Glomerular visceral epithelial cell (primary cell): ENCODE data around the gene CD109.
"Not testable (repeated sequence)": the region's sequence is repeated elsewhere in the genome, so short reads cannot be mapped to it uniquely, and the experiment has no call there.

Source experiments
- DNase-seq: peaks from one replicate; pipeline ENCODE4 v3.0.0-alpha.2; 2016; ENCODE audit errors: extremely low spot score

The CD109 gene

GRCh38 chr6:73784726-73785505 is 88.9 kb downstream of the CD109 start:
- no peak for DNase-seq

GRCh38 chr6:73790574-73790973 is 94.6 kb downstream of the CD109 start:
- no peak for DNase-seq

GRCh38 chr6:73791336-73791735 is 95.3 kb downstream of the CD109 start:
- no peak for DNase-seq

GRCh38 chr6:73792738-73793137 is 96.7 kb downstream of the CD109 start:
- no peak for DNase-seq

- DNase-seq = no peak
Measured at GRCh38 chr6:73796881-73797280, 100.9 kb downstream of the CD109 start.

- no peak for DNase-seq
Measured at GRCh38 chr6:73797861-73798260, 101.9 kb downstream of the CD109 start.

GRCh38 chr6:73798592-73798991 is 102.6 kb downstream of the CD109 start:
- DNase-seq = peak; percentile 78

GRCh38 chr6:73800997-73801396 is 105.0 kb downstream of the CD109 start:
- no peak for DNase-seq

GRCh38 chr6:73801652-73802268 is 105.8 kb downstream of the CD109 start:
- DNase-seq = no peak

- no peak for DNase-seq
Measured at GRCh38 chr6:73802366-73802765, 106.4 kb downstream of the CD109 start.

GRCh38 chr6:73803562-73804241 is 107.7 kb downstream of the CD109 start:
- DNase-seq = peak; percentile 66

GRCh38 chr6:73805221-73805620 is 109.2 kb downstream of the CD109 start:
- DNase-seq = not testable (repeated sequence)

- not testable (repeated sequence) for DNase-seq
Measured at GRCh38 chr6:73805982-73806381, 110.0 kb downstream of the CD109 start.

- no peak for DNase-seq
Measured at GRCh38 chr6:73811706-73812105, 115.7 kb downstream of the CD109 start.

GRCh38 chr6:73817253-73817652 is 121.2 kb downstream of the CD109 start:
- no peak for DNase-seq

- no peak for DNase-seq
Measured at GRCh38 chr6:73823046-73823735, 127.2 kb downstream of the CD109 start.

- no peak for DNase-seq
Measured at GRCh38 chr6:73823832-73824231, 127.8 kb downstream of the CD109 start.

- DNase-seq = no peak
Measured at GRCh38 chr6:73826571-73826970, 130.6 kb downstream of the CD109 start.

- DNase-seq = no peak
Measured at GRCh38 chr6:73830119-73830518, 134.1 kb downstream of the CD109 start.

GRCh38 chr6:73832313-73832712 is 136.3 kb downstream of the CD109 start:
- no peak for DNase-seq

GRCh38 chr6:73844696-73845095 is 148.7 kb downstream of the CD109 start:
- not testable (repeated sequence) for DNase-seq

GRCh38 chr6:73851048-73851447 is 155.0 kb downstream of the CD109 start:
- not testable (repeated sequence) for DNase-seq
